ENCODE data around the gene SNAP25.

Gene SNAP25

DNA sequence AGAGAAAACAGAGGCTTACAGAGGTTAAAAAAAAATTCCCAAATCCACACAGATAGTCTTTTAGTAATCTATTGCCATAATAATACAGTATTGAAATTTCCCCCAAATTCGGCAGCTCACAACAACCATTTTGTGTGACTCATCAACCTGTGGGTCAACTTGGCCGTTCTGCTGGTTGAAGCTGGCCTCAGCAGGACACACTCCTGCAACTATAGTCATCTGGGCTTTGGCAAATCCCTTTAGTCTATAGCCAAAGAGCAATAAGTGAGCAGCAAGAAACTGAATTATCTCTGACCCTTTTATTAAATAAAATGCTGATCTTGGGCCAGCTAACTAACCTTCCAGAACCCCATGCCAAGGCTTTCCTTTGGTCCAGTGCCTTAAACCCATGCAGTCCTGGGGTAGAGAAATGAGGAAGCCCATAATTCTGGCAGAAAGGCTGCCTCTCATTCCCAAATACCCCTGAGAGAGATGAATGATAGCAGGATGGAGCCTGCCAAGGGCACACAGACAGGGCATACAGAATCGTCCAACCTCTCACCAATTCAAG is 17.2 kb upstream of the SNAP25 start:
- no peak overlapping the region for H3K27ac ChIP-seq (replicated peaks)
- H3K4me3 ChIP-seq (replicated peaks; ENCODE audit: insufficient read depth, low read length) = no peak overlapping the region
- TF ChIP-seq POLR2AphosphoS5 (IDR thresholded peaks at IDR 0.05; ENCODE audit: low read depth) = no peak
- TF ChIP-seq SPI1 (IDR thresholded peaks at IDR 0.05; ENCODE audit: borderline replicate concordance, low read depth) = no peak
- TF ChIP-seq, protein P1, sequence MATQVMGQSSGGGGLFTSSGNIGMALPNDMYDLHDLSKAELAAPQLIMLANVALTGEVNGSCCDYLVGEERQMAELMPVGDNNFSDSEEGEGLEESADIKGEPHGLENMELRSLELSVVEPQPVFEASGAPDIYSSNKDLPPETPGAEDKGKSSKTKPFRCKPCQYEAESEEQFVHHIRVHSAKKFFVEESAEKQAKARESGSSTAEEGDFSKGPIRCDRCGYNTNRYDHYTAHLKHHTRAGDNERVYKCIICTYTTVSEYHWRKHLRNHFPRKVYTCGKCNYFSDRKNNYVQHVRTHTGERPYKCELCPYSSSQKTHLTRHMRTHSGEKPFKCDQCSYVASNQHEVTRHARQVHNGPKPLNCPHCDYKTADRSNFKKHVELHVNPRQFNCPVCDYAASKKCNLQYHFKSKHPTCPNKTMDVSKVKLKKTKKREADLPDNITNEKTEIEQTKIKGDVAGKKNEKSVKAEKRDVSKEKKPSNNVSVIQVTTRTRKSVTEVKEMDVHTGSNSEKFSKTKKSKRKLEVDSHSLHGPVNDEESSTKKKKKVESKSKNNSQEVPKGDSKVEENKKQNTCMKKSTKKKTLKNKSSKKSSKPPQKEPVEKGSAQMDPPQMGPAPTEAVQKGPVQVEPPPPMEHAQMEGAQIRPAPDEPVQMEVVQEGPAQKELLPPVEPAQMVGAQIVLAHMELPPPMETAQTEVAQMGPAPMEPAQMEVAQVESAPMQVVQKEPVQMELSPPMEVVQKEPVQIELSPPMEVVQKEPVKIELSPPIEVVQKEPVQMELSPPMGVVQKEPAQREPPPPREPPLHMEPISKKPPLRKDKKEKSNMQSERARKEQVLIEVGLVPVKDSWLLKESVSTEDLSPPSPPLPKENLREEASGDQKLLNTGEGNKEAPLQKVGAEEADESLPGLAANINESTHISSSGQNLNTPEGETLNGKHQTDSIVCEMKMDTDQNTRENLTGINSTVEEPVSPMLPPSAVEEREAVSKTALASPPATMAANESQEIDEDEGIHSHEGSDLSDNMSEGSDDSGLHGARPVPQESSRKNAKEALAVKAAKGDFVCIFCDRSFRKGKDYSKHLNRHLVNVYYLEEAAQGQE (IDR thresholded peaks at IDR 0.05; ENCODE audit: insufficient replicate concordance, low read depth) = no peak
- no peak for TF ChIP-seq GABPA (IDR thresholded peaks at IDR 0.05; ENCODE audit: low read depth)
- TF ChIP-seq, protein P2, sequence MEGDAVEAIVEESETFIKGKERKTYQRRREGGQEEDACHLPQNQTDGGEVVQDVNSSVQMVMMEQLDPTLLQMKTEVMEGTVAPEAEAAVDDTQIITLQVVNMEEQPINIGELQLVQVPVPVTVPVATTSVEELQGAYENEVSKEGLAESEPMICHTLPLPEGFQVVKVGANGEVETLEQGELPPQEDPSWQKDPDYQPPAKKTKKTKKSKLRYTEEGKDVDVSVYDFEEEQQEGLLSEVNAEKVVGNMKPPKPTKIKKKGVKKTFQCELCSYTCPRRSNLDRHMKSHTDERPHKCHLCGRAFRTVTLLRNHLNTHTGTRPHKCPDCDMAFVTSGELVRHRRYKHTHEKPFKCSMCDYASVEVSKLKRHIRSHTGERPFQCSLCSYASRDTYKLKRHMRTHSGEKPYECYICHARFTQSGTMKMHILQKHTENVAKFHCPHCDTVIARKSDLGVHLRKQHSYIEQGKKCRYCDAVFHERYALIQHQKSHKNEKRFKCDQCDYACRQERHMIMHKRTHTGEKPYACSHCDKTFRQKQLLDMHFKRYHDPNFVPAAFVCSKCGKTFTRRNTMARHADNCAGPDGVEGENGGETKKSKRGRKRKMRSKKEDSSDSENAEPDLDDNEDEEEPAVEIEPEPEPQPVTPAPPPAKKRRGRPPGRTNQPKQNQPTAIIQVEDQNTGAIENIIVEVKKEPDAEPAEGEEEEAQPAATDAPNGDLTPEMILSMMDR (IDR thresholded peaks at IDR 0.05; ENCODE audit: insufficient read depth, low read length) = no peak
- DNase-seq (ENCODE audit: low read depth in 1 of 2, low spot score in 1 of 2) = no peak
- H3K27me3 ChIP-seq (ENCODE audit: insufficient read depth, poor library complexity, severe bottlenecking) = no peaks in the 10 kb centered on the region

DNA sequence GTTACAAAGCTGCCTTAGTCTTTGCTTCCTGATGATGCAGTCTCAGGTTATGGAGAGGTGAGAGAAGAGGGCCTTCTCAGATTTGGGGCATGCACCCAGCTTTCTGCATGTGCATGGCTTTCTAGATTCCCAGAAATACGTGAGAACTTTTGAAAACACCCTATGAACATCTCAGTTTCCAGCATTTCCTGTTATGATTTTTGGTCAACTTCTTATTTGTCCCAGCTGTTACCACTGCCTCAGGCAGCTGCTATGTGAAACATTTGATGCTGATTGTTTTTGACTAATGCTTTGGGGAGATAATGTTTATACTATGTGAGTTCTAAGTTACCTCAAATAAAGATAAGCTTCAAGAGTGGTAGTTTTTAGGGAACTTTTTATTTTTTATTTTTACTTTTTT is 9.5 kb upstream of the SNAP25 start:
- no peak overlapping the region for H3K4me3 ChIP-seq (replicated peaks; ENCODE audit: insufficient read depth, low read length)
- H3K27me3 ChIP-seq (ENCODE audit: insufficient read depth, poor library complexity, severe bottlenecking) = peaks cover 4% of the 10 kb centered on the region
- no peak for DNase-seq (ENCODE audit: low read depth in 1 of 2, low spot score in 1 of 2)
- H3K27ac ChIP-seq (replicated peaks) = no peak overlapping the region
- TF ChIP-seq SPI1 (IDR thresholded peaks at IDR 0.05; ENCODE audit: borderline replicate concordance, low read depth) = no peak
- TF ChIP-seq POLR2AphosphoS5 (IDR thresholded peaks at IDR 0.05; ENCODE audit: low read depth) = no peak
- TF ChIP-seq, protein P1 (IDR thresholded peaks at IDR 0.05; ENCODE audit: insufficient replicate concordance, low read depth) = no peak
- TF ChIP-seq, protein P2 (IDR thresholded peaks at IDR 0.05; ENCODE audit: insufficient read depth, low read length) = no peak
- TF ChIP-seq GABPA (IDR thresholded peaks at IDR 0.05; ENCODE audit: low read depth) = no peak

DNA sequence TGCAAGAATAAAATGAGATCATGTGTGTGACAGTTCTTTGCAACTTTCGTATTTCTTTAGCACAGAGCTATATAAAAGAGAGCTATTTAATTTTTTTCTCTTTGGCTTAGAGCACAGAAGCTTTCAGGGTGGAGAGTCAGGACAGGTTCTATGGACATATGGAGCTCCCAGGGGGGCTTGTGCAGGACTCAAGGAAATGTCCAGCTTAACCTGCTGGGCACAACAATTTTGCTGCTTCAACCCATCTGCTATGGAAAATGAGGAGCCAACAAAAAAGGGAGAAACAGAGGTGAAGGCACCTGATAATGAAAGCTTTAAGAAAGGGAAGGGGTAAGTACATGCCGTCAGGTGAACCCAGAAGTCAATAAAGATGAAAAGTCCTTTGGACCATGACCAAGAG is 5.1 kb upstream of the SNAP25 start:
- peaks cover 15% of the 10 kb centered on the region for H3K27me3 ChIP-seq (ENCODE audit: insufficient read depth, poor library complexity, severe bottlenecking)
- TF ChIP-seq POLR2AphosphoS5 (IDR thresholded peaks at IDR 0.05; ENCODE audit: low read depth) (no peak), GABPA (IDR thresholded peaks at IDR 0.05; ENCODE audit: low read depth) (no peak), SPI1 (IDR thresholded peaks at IDR 0.05; ENCODE audit: borderline replicate concordance, low read depth) (no peak)
- TF ChIP-seq, protein P2 (IDR thresholded peaks at IDR 0.05; ENCODE audit: insufficient read depth, low read length) = no peak
- TF ChIP-seq, protein P1 (IDR thresholded peaks at IDR 0.05; ENCODE audit: insufficient replicate concordance, low read depth) = no peak
- DNase-seq (ENCODE audit: low read depth in 1 of 2, low spot score in 1 of 2) = no peak
- H3K4me3 ChIP-seq (replicated peaks; ENCODE audit: insufficient read depth, low read length) = no peak overlapping the region
- H3K27ac ChIP-seq (replicated peaks) = no peak overlapping the region

Measured in HL-60 (cell line).